ENCODE measurements around the gene BBS4.
"Not testable (repeated sequence)": the region's sequence is repeated elsewhere in the genome, so short reads cannot be mapped to it uniquely, and the experiment has no call there.

BBS4 gene

DNA sequence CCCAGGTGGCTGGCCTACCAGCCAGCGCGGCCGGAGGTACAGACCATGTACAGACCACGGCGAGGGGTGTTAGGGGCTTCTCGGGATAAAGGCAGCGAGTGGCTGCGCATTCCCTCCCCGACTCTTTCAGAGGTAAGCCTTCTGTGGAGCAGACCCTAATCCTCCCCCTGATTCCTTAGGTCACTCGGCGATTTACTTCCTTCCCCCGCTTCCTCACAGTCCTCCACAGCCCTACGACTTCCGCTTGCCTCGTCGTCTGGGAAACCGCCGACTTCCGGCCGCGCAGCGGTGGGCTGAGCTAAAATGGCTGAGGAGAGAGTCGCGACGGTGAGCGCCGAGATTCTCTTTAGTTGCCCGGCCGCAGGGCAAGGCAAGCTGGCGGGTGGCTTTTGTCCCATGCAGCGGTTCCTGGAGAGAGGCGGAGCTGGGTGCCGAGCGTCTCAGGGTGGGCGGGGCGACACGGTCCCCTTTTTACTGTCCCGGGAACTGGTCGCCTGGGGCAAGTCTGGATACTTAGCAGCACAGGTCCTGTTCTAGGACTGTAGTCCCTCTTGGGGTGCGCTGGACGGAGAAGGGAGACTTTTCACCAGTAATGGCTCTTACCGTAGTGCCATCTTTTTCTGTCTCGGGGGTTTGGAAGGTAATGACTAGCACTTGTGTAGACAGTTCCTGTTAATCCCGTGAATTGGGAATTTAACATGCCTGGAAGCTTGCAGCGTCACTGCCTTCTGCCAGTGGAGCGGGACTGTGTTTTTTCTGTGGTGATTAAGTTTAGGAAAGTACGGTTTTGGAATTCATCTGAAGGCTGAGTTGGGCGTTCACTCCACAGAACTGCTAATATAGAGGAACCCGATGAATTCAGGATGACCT lies at the start of gene BBS4, which contains the start of gene HIGD2B:
Gene BBS4, plus strand, starts transcription at position 283 of the 870 bp plus-strand sequence. Its CDS starts 21 bp downstream, at position 304.
Gene HIGD2B, minus strand, starts transcription at position 258 of the 870 bp plus-strand sequence. CDS start 9,808 bp downstream, outside the sequence.
- DNase-seq (ENCODE audit: low spot score): peak; percentile 79

DNA sequence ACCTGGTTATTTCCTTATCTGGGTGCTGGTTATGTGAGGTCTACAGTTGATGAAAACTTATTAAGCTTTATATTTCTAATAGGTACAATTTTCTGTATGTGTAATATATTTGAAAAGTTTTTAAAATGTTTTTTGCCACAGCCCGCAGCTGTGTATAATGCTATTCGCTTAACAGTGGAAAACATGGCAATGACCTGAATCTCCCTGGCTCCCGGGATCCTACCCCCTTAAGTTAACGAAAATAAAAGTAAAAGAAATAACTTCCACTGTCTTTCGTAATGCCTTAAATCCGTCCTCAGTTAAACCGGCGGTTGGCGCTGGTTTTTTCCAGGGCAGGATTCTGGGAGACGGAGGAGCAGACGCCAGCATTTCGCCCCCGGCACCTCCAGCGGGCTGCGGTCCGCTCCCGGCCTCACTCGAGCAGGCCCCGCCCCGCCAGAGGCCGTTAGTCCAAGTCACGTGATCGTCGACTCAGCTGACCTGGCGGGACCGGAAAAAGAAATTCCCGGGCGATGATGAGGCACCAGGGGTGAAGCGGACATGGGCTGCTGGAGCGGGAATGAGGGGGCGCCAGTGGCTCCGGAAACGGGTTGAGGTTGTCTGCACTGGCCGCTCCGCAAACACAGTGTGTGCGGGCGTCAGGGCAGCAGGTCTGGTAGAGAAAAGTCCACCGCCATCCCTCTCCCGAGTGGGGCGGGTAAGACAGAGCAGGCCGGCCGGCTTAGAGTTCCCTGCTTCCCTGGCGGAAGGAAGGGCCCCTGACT lies 49.3 kb upstream of the BBS4 start:
- DNase-seq (ENCODE audit: low spot score): not testable (repeated sequence)

DNA sequence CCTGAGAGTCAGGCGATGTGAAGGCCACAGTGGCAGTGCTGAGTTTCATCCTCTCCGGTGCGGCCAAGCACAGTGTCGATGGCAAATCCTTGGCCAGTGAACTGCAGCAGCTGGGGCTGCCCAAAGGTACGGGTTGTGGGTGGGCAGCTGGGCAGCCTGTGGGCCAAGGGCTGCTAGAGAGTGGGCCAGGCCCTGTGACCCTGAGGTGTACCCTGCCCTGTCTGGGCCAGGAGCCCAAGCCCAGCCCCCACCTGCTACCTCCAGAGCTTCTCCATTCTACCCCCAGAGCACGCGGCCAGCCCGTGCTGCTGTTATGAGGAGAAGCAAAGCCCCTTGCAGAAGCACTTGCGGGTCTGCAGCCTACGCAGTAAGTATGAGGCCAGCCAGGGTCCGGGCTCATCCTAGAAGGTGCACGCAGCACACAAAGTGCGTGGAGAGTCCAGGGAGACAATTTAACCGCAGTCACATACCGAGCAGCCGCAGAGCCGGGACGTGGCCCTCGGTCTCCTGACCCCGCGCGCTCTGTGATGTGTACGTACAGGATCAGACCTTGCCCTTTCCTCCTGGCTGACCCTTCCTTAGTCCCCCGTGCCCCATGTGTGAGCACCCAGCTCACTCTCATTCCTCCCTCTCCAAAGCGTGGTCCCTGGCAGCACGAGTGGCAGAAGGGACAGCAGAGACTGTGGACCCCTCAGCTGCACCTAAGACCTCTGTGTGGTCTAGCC lies 46.1 kb upstream of the BBS4 start:
- not testable (repeated sequence) for DNase-seq (ENCODE audit: low spot score)

DNA sequence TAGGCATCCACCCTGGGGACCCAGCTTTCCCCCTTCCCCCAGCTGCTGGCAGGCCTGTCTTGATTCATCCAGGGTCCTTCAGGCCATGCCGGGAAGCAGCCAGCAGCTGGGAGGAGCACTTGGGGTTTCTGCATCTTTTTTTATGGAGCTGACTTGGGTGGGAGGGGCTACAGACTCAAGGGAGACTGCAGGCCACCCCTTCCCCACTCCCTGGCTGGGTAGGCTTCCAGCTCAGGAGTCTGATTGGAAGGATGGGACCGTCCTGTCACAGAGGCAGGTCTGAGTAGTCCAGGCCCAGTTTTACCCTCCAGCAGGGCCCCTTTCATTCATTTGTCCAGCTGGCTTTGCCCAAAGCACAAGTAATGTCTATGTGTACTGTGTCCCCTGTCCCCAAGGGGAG lies 43.7 kb upstream of the BBS4 start:
- DNase-seq (ENCODE audit: low spot score): not testable (repeated sequence)

DNA sequence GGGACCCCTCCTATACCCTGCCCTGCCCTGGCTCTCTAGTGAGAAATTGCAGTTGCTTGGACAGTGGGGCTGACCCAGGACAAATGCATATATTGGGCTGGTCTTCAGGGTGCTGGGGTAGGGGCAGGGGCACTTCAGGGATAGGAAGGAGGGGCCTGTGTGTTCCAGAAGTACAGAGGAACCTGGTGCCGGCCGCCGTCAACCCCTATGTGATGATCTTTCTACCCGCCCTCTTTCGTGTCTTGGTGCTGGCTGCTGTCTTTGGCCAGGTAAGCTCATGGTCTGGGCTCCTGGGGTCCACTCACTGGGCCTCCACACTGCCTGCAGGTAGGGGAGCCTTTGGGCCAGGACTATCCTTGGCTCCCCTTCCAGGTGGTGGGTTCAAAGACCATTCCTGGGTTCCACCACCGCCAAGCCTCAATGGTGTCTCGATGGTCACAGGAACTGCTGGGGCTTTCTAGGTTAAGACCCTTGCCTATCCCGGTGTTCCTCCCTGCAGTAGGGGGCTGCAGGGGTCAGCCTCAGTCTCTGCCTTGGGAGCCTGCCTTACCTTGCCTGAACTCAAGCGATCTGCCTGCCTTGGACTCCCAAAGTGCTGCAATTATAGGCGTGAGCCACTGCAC lies 37.3 kb upstream of the BBS4 start:
- not testable (repeated sequence) for DNase-seq (ENCODE audit: low spot score)

DNA sequence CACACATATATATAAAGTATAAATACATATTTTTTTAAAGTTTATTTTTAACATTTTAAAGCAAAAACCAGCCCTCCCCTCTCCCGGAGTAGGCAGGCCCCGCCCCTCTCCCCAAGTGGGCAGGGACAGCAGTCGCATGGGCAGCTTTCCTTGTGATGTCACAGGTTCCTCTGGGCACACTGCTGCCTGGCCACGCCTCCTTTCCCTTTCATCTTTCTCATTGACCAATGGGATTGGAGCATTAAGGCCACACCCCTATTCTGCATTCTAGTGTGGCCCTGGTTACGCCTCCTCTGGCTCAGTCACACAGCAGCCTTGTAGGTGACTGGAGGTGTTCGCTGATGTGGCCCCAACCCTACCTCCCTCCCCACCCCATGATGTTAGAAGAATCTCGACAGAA lies 31.6 kb upstream of the BBS4 start, which contains the start of gene GOLGA6B:
Gene GOLGA6B, plus strand, starts transcription at position 301 of the 400 bp plus-strand sequence. Its CDS starts 41 bp downstream, at position 342.
- not testable (repeated sequence) for DNase-seq (ENCODE audit: low spot score)

DNA sequence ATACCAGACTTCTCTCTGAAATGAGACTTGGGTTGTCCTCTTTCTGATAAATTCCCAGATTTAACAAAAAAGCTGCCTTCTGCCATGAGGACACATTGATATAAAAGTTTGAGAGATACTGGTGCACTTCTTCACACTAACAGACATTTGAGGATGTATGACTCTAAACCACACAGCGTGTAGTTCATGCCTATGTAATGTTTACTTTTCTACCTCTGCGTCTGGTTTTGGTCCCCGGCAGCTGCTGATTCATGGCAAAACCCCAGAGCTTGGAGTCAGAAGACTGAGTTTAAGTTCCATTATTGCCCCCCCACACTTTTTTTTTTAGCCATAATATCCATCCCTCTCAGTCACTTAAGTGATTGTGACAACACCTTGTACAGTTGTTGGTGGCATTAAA lies 30.0 kb upstream of the BBS4 start:
- not testable (repeated sequence) for DNase-seq (ENCODE audit: low spot score)

- DNase-seq (ENCODE audit: low spot score): not testable (repeated sequence)
These were observed 24.9 kb upstream of the BBS4 start for GRCh38 chr15:72661081-72661480.

GRCh38 chr15:72663931-72664330 lies 22.1 kb upstream of the BBS4 start:
- not testable (repeated sequence) for DNase-seq (ENCODE audit: low spot score)

DNA sequence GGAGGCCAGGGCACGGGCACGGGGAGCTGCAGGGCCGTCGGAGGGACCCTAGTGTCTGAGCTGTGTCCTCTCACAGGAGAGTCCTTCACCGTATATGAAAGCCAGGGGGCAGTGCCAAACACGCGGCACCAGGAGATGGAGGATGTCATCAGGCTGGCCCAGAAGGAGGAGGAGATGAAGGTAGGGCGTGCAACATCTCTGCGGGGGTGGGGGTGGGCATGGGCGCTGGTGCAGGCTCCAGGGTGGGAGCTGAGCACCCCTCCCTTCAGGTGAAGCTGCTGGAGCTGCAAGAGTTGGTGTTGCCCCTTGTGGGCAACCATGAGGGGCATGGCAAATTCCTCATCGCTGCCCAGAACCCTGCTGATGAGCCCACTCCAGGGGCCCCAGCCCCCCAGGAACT lies 20.3 kb upstream of the BBS4 start:
- not testable (repeated sequence) for DNase-seq (ENCODE audit: low spot score)

DNA sequence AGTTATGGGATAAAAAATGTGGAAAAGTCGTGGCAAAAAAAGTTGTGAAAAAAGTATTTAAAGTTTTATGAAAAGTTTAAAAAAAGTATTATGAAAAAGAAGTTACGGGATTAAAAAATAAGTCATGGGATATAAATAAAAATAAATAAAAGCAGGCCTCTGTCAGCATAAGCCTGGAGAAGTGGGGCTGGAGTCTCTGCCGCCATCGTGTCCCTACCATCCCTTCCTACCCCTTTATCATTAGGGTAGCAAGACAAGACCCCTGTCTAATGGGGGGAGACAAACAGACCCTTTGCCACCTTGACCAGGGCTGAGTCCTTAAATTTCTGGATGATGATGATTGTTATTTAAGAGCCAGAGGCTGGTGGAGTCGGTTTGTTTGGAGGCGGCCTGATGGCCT lies 16.2 kb upstream of the BBS4 start:
- DNase-seq (ENCODE audit: low spot score): not testable (repeated sequence)

- peak; percentile 58 for DNase-seq (ENCODE audit: low spot score)
These were observed 15.2 kb upstream of the BBS4 start for GRCh38 chr15:72670656-72671352.

DNA sequence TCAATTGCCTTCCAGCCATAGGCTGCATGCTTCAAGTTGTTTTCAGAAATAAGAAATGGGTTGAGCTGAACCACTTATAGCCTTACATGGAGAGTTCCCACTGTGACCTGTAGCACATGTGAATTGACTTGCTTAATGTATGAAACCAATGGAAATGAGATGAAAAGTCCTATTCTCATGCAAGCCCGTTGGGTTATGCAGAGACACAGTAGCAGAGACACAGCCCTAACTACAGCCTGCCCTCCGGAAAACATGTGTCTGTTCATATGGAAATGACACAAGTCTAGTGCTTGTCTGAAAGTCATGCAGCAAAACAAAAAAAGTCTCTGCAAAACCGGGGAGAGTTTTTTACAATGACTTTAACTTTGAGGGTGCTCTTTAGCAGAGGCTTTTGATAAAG lies 14.5 kb upstream of the BBS4 start:
- DNase-seq (ENCODE audit: low spot score): no peak

- DNase-seq (ENCODE audit: low spot score): no peak
These were observed 9.2 kb upstream of the BBS4 start for GRCh38 chr15:72676838-72677237.

GRCh38 chr15:72680931-72681330 lies 5.1 kb upstream of the BBS4 start:
- DNase-seq (ENCODE audit: low spot score): no peak

DNA sequence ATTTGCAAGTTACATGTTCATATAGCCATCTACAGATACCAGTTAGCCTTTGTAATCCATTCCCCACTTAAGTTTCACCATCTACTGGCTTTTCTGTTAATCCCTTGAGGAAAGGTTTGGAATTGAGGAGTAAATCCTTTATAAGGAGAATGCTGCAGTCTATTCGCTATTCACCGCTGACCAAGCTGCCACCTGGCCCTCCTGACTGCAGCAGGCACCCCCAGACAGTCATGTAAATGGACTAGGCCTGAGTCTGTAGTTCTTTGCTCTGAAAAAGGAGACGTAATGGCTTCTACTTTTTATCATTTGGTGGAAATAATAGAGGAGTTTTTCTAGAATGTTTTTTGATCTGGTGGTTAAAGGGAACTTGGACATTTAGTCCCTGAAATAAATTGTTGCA lies 3.2 kb upstream of the BBS4 start:
- no peak for DNase-seq (ENCODE audit: low spot score)

DNA sequence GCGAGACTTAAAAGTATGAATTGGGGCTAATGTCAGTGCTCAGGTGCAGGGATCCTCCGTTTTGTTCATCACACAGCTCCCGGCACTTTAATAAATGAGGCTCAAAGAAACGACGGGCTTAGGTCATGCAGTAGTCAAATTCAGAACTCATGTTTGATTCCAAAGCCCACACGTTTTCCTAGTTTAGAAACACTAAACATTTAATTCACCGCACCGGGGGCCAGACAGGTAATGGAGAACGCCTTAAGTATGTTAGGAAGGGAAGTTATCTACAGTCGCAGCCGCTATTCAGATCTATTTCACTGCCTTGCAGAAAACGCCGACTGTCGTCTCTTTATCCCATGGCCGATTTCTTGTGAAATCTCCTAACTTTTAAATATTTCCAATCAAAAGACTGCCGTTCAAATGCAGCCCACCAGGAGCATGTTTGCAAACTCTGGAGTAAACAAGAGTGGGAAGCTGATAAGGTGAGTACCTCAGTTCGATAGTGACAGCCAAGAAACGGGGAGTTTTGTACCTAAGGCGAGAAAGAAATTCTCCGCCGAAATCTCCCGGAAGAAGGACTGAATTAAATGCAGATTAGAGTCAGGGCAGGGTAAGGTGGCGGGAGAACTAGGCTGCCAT lies 594 bp upstream of the BBS4 start:
- DNase-seq (ENCODE audit: low spot score): no peak

DNA sequence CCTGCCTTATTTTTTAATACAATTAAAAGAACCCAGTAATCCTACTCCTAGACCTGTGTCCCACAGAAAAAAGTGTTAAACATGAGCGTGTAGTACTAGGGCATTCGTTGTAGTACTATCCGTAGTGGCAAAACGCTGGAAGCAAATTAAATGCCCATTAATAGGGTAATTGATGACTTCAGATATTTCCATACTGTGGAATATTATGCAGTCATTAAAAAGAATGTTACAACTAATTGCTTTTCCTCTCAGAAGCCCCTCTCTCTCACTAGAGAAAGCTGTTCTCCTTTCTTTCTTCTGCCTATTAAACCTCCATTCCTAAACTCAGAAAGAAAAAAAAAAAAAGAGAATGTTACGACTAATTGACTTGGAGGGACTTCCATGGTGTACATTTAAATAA lies 2.7 kb downstream of the BBS4 start:
- DNase-seq (ENCODE audit: low spot score): no peak

DNA sequence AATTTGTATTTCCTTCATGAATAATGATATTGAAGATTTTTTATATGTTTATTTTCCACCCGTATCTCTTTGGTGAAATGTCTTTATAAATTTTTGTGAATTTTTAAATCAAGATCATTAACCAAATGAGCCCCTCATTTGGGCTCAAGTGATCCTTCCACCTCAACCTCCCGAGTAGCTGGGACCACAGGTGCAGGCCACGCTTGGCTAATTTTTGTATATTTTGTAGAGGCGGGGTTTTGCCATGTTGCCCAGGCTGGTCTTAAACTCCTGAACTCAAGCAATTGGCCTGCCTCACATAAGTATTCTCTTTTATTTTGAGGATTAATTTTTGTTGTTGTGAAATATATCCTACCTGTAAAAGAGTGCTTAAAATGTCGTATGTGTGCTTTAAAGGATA lies 4.9 kb downstream of the BBS4 start:
- no peak for DNase-seq (ENCODE audit: low spot score)

- no peak for DNase-seq (ENCODE audit: low spot score)
These were observed 12.9 kb downstream of the BBS4 start for GRCh38 chr15:72698938-72699337.

DNA sequence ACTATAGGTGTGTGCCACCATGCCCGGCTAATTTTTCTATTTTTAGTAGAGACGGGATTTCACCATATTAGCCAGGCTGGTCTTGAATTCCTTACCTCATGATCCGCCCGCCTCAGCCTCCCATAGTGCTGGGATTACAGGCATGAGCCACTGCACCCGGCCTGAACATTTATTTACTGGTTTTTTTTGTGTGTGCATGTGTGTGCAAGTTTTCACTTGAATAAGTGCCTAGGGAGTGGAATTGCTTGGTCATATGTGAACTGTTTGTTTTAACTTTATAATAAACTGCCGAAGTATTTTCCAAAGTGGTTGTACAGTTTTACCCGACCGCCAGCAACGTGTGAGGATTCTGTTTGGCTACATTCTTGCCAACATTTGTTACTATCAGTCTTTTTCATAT lies 14.1 kb downstream of the BBS4 start:
- DNase-seq (ENCODE audit: low spot score): no peak

All from germinal center (tissue), 1 donor.